Activated CD4-positive, CD25-positive, alpha-beta regulatory T cell (primary cell): ENCODE measurements around the gene ULK4.
"Not testable (repeated sequence)": the region's sequence is repeated elsewhere in the genome, so short reads cannot be mapped to it uniquely, and the experiment has no call there.

Experiments used
- DNase-seq, 4 experiments: peaks; one replicate each; lab custom pipeline; 2025; lab: John Stamatoyannopoulos, UW

ULK4 gene

DNA sequence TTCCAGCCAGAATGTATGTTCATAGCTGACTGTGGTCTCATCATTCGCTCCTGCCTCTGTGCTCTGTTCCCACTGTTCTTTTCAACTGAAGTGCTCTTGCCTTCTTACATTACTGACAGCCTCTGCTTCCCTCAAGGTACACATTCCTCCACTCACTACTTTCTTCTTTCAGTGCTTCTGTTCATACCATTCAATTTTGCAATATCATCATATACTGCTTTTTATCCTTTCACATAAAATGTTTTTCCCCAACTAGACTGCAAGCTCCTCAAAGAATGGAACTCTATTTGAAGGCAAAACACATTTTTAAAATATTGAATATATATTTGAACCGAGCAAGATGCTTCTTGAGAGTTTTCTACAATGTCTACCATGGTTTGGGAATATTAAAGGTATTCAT lies 471.5 kb downstream of the ULK4 start:
- DNase-seq: no peak

DNA sequence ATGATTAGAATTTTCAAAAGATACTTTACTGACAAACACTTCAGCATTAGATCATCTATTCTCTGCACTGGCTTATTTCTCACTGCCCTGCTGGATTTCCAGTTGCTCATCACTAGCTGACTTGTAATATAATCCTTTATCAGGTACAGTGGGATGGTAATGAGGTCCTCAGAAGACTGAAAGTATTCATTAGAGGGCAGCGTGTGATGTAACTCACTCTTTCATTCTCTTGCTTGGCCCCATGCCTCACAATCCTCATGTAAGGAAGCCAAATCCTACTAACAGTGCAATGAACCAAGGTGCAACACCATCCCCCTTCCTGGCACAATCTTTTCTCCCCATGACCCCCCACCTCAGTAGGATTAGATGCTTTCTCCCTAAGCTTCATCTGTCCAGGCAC lies 472.7 kb downstream of the ULK4 start:
- no peak for DNase-seq

DNA sequence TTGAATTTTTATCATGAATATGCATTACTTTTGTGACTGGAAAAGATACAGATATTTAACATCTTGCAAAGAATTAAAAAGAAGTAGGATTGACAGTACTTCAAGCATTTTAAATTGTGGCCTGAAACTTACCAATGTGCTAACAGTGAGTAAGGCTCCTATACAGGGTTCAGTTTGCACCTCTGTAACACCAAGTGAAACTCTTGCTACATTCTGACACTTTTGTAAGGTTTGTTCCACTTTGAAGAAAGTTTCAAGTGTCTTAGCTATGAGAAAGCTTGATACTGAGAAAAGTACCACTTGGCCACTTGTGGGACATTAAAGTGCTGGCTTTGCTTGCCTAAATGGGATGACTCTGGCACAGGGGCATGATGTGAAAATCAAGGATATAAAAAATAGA lies 473.4 kb downstream of the ULK4 start:
- DNase-seq: no peak

DNA sequence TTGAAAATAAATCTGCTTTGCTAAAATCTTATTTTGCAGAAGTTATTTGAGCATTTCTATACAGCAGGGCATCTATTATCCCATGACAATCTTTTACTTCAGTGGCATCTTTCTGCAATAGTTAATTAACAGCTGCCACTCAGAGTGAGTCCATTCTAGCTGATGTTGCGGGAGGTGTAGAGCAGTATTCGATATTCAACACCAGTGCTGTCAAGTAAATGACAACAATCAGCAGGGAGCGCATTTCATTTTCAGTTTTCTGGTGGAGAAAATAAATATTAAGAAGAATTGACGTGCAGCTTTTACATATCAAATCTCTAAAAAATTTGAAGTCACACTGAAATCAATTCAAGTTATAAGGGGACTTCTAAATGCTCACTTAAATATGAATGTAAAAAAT lies 476.4 kb downstream of the ULK4 start:
- DNase-seq: no peak

DNA sequence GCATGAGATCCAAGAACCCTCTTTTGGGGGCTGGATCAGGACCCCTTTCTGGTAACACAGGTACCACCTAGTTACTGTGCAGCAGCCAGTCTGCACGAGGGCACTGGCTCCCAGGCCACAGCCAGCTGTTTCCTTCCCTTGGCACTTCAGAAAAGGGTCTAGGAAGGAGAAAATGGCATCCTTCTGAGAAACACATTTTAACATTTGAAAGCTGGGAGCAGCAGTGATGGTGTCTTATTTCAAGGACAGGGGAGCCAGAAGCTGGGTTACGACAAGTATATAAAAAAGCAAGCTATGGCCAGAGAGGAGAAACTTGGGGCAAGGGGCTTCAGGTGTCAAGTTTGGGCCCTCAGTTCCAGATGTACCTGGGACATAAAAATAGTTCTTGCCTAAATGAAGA lies 479.8 kb downstream of the ULK4 start:
- no peak for DNase-seq

DNA sequence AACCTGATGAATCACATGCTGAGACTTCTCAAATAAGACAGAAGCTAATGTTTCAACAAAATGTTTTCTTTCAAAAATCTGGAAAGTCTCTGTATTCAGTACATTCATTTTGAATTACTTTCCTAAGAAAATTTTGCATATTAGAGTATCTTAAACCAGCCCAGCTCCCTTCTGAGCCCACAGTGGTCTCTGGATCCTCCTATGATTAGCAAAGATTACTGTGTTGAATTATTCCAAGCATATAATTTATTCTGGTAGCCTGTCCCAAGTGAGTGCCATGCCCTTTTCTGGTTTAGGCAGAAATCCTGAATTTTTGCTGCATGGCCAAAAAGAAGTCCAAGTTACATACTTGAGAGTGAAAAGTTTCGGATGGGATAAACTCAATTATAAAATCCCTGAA lies 483.6 kb downstream of the ULK4 start:
- no peak for DNase-seq

DNA sequence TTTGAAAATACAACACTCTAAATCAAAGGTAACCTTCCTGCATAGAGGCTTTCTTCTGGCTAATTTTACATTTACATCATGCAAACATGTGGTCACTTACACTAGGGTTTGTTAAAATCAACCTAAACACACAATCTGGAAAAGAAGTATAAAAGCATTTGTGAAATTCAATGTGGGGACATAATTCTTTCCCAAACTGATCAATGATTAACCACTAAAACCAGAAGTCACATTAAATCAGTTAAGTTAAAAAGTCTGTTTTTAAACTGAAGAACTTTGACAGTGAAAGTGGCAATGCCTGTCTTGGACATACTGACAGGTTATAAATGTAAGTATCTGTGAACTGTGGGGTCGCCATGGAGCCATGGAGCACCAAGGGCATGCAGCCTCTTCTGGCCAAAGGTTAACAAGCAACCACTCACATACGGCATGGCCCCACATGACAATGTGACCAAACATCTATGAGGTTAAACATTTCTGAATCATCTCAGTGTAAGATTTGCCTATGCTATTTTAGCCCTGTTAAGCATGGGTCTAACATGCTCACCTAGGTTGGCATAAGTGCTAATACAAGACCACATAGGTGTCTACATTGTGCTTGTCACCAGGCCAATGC lies 484.4 kb downstream of the ULK4 start:
- DNase-seq: no peak

DNA sequence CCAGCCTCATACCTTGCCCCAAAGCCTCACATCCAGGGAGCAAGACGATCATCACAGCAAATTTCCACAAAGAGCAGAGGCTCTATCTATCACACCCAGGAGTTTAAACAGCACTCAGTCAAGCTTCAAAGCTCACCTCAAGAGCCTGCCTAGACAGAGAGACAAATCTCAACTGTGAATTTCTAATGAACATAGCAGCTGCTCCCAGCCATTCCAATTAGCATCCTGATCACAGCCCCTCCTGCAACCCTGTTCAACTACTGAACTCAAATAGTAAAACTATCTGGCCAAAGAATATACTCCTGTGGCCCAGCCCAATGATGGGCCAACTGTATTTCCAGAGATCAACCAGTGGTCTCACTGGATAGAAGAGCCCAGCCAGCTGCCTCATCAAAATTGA lies 492.8 kb downstream of the ULK4 start:
- DNase-seq: no peak

DNA sequence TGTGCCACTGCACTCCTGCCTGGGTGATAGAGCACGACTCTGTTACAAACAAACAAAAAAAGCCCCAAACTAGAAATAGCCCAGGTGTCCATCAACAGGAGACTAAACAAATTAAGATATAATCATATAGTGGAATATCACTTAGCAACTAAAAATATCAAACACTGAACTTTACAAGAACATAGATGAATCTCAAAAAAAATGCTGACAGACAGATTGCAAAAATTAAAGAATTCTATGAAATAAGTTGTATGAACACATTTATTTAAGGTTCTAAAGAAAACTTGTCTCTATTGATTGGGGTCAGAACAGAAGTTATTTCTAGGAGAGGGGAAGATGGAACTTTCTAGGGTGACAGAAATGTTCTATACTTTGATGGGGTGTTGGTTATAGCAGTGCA lies 494.4 kb downstream of the ULK4 start:
- no peak for DNase-seq

DNA sequence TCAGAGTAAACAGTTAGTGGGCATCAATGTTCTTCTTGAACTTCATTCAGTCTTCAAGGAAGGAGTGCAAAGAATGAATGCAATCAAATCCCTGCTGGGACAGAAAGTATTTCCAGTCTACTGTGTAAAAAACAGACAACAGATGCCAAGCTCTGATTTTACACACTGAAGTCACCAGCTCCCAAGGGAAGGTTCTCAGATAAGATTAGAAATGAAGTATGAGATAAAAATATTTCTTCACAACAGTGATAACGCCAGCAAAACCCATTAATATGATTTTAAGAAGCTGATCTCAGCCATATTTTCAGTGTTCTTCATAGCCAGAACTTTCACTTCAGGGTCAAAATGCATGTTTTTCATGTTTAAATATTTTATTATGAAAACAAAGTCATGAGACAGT lies 497.0 kb downstream of the ULK4 start:
- no peak for DNase-seq

DNA sequence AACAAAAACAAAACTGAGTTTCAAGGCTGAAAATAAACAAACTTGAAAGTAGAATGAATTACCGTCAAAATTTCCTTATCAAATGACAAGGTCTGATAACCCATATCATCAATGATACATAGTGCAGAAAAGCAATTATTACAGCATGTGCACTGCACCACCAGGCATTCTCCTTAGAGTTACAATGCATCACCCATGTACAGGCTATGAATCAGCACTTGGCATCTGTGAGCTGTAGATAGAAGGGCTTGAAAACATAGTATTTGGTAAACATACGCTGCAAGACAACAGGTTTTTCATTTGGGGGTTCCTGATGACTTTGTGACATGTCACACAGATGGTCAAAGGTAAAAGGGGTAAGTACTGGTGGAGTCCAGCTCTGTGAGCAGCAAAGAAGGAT lies 497.5 kb downstream of the ULK4 start:
- DNase-seq: no peak

DNA sequence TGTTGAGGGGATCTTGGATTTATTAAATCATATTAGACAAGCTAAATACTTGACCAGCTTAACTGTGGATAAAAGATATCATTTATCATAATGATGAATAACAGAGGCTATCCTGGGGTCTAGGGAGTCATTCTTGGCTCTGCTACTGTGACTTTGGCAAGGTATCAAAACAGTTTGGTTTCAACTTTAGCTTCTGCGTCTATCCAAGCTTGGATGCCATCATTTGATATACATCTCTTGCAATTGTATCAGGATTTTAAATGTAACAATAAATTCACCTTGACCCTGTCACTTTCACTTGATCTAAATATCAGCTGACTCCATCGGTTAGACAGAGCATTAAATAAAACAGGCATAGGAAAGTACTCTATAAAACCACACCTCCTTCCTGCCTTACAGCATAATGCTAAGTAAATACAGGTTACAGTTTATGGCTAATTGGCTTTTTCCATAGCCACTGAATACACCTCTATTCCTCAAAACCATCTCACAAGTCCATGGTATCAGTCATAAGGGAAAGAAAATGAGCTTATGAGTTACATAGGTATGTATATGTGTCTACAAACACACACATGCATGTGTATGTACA lies 499.7 kb downstream of the ULK4 start:
- no peak for DNase-seq

DNA sequence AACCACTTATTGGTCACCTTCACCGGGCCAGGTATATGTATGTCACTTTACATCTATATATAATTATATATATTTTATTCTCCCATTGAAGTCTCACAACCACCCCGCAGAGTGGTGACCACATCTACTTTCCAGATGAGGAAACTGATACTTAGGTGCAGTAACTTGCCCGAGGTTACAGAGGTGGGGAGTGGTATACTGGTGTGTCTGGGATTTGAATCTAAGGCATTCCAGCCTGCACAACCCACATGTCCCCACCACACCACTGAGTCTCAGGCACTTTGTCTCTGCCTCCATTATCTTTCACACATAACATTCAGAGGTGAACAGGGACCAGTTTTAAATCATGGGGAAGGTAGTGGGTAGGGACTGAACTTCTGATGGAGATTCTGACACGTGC lies 501.2 kb downstream of the ULK4 start:
- no peak for DNase-seq

DNA sequence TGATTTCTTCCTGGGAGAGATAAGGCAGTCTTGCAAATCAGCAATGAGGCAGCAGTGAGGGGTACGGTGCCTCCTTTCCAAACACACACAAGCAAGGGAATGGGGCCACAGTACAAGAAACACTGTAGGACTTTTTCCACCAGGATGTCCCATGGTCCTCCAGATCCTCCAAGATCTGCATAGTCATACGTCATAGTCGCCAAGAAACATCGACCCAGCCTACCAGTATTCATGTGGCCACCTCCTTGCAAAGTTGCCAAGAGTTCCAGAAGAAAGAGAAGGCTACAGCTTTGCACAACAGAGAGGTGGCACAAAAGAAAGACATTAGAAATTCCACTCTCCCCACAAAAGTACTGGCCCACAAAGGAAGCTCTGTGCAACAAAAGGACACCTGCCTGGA lies 504.7 kb downstream of the ULK4 start:
- DNase-seq: no peak

DNA sequence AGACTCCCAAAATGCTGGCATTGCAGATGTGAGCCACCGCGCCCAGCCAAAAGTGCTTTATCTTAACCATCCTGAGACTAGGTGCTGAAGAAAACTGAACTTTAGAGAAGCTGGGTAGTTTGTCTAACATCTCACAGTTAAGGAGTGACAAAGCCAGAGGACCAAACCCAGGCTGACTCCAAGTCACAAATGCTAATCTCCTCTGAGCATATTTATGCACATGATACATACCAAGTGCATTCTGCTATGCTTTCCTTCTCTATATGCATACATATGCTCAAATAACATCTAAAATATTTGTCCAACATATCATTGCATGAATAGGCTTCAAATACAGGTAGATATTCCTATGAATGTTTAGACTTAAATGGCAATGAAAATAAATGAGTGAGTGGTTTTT lies 505.7 kb downstream of the ULK4 start:
- no peak for DNase-seq

DNA sequence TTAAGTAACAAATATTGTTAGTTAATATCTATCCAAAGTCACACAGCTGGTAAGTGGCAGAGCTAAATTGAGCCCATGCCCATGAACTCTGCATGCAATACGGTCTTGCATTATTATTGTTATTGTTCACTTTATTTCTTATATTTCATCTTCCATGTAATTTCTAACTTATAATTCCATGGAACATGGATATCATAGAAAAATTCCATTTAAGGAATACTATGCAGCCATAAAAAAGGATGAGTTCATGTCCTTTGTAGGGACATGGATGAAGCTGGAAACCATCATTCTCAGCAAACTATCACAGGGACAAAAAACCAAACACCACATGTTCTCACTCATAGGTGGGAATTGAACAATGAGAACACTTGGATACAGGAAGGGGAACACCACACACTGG lies 508.3 kb downstream of the ULK4 start:
- not testable (repeated sequence) for DNase-seq

DNA sequence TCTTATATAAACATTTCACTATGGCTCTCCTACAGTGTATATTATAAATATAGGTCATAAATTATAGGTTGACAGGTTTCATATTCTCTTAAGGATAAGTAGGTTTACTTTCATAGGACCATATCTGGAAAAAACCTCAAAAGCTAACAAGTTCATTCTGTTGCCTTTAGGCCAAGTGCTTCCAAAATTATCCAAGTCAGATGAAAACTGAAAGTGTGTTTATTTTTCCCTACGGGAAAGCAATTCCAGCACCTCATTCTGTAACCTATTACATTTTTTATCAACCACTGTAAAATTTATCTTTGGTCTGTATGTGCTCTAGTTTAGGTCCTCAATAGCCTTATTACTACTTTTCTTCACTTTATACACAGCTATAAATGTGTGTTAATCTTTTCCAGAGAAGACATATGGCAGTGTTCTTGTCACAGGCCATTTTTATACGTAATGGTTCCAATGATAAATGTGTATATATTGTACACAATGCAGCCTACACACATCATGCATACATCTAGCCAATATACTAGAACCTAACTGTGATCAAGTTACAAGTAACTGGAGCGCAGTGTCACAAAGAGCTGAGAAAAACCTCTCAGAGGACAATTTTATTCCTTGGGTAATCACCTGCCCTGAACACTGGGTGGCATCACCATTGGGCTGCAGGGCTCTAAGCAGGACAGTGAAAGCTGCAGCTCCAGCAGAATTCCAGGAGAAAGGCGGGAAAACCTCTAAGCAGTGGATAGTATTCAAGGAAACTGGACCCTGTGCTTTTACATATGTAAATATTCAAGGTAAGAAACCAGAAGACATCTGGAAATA lies 511.3 kb downstream of the ULK4 start:
- no peak for DNase-seq

DNA sequence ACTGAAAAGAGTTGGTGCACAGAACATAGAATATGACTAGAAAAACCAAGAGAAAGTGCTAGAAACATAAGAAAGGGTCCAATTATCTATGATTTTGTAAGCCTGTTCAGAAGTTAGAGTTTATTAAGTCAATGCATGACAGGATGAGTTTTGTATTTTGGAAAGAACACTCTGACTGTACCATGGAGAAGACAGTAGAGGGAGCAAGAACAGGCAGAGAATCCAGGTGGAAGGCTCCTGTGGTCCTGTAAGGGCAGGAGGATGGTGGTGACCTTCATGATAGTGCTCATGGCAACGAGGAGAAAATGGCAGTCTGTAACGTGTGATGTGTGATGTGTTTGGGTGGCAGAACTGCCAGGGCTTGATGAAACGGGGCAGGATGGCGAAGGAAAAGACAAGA lies 513.5 kb downstream of the ULK4 start:
- no peak for DNase-seq

DNA sequence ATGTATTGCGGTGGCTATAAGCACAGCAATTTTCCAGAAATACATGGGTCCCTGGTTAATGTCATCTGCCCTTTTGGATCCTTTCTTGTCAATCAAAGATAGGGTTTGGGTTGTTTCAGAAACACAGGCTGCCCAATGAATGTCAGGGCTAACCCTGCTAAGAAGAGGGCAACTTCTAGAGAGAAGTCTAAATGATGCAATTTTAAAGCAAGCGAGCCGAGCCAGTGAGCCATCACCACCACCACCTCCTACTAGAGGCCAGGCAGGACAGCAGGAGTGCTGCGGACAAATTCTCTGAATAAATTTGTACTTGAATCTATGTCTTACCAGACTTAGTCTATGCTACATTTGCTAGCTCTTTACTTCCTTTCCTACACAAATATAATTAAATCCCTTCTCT lies 514.2 kb downstream of the ULK4 start:
- no peak for DNase-seq

DNA sequence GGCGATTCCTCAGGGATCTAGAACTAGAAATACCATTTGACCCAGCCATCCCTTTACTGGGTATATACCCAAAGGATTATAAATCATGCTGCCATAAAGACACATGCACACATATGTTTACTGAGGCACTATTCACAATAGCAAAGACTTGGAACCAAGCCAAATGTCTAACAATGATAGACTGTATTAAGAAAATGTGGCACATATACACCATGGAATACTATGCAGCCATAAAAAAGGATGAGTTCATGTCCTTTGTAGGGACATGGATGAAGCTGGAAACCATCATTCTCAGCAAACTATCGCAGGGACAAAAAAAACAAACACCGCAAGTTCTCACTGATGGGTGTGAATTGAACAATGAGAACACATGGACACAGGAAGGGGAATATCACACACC lies 515.6 kb downstream of the ULK4 start:
- not testable (repeated sequence) for DNase-seq

DNA sequence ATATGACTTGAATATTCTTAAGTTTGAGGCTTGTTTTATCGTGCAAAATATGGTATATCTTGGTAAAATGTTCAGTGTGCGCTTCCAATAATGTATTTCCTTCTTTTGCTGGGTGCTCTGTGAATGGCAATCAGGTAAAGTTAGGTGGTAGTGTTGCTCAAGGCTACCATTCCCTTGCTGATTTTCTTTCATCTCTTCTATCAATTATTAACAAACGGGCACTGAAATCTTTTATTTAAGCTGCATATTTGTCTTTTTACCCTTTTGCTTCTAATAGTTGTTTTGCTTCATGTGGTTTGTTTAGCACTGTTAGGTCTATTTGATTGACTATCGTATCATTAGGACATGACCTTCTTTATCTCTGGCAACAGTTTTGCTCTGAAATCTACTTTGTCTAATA lies 520.3 kb downstream of the ULK4 start:
- DNase-seq: no peak

DNA sequence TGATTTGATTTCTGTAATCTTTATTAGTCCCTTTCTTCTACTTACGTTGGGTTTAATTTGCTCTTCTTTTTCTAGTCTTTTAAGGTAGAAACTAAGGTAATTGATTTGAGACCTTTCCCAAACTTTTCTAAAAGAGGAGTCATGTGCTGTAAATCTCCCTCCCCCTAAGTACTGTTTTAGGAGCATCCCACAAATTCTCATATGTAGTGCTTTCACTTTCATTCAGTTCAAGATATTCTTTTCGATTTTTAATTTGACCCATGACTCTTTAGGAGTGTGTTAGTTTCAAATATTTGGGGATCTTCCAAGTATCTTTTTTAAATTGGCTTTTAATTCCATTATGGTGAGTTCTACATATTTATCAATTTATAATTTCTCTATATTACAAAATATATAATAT lies 520.8 kb downstream of the ULK4 start:
- DNase-seq: no peak

DNA sequence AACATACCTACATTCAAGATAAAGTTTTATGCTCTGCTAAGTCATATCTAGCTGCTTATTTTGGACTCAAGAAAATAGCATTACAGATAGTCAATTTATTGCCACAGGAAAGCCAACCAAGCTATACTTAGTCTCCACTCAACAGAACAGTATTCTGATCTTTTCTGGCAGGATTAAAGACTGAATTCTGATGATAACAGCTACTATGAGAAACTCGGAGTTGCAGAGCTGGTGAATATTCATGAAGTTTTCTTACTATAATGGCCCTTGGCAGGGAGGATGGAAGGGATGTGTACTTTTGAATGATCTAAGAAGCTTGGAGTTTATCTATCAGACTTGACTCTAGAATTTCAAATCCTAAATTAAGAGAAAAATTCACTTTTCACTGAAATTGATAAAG lies 524.9 kb downstream of the ULK4 start:
- no peak for DNase-seq

DNA sequence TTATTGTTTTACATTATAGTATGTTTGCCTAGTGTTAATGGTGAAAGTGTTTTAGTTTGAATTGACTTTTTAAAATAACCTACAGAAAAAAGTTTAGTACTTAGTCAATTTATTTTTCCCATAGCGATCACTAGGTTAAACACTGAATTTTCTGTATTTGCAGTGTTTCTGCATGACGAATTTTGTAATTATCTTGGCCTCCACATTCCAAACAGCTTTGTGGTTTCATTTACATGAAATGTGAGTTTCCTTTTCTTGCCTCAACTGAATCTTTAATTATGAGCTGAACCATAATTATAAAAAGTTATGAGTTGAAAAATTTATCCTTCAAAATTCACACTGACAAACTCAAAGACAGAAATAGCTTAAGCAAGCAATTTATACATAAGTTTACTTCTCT lies 527.1 kb downstream of the ULK4 start:
- DNase-seq: no peak
